ENCODE results near the gene DOCK1.

DOCK1 gene

DNA sequence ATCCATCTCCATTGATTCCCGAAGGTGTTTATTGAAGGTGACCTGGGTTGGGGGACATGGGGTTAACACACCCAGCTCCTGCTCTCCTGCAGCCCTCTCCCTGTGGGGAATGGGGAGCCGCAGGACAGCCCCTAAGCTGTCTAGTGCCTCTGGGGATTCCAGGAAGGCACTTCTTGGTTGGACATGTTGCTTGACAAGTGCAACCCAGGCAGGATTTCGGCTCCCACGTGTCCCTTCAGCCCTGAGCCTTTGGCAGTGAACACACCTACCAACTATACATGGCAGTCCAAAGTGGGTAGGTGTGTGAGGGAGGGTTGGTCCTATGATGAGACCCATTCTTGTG is 43.9 kb downstream of the DOCK1 start:
- Histone ChIP-seq H3K4me3 (ENCODE audit: low read length) (no peak overlapping the region), H3K27ac (ENCODE audit: low read depth, low read length) (no peak overlapping the region), H3K36me3 (ENCODE audit: control insufficient read depth, insufficient read depth, low read length) (no peaks in the 10 kb centered on the region), H3K27me3 (ENCODE audit: control insufficient read depth, insufficient read depth, low read length) (no peaks in the 10 kb centered on the region), H3K9ac (ENCODE audit: low read length) (no peak overlapping the region), H3K4me1 (ENCODE audit: control insufficient read depth, insufficient read depth, low read length) (no peaks in the 10 kb centered on the region)

DNA sequence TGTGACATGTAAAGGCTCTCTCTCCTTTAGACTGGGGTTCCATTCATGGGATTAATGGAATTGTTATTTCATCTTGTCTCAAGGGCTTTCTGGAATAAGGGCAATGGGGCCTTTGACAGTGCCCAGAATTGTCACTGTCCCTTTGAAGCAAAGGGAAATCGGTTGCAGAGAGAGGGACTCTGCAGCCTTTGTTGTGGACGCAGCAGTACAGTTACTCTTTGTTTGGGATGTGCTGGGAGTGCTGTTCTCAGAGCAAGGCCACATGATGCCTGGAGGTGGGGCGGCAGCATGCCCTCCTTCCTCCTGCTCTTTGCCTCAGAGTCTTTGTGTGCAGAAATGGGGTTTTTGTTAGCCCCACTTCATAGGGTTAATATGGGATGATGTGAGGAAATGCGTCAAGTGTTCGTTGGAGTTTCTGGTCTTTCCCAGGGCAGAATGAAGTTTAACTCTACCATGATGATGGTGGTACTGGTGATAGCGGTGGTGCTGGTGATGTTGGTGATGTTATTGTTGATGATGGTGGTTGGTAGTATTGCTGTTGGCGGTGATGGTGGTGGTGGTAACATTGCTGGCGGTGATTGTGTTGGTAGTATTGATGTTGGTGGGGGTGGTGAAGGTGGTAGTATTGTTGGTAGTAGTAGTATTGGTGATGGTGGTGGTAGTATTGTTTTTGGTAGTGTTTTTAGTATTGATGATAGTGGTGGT is 45.3 kb downstream of the DOCK1 start:
- Histone ChIP-seq H3K27me3 (ENCODE audit: control insufficient read depth, insufficient read depth, low read length) (no peaks in the 10 kb centered on the region), H3K4me3 (ENCODE audit: low read length) (no peak overlapping the region), H3K4me1 (ENCODE audit: control insufficient read depth, insufficient read depth, low read length) (no peaks in the 10 kb centered on the region), H3K27ac (ENCODE audit: low read depth, low read length) (no peak overlapping the region), H3K9ac (ENCODE audit: low read length) (no peak overlapping the region), H3K36me3 (ENCODE audit: control insufficient read depth, insufficient read depth, low read length) (no peaks in the 10 kb centered on the region)

DNA sequence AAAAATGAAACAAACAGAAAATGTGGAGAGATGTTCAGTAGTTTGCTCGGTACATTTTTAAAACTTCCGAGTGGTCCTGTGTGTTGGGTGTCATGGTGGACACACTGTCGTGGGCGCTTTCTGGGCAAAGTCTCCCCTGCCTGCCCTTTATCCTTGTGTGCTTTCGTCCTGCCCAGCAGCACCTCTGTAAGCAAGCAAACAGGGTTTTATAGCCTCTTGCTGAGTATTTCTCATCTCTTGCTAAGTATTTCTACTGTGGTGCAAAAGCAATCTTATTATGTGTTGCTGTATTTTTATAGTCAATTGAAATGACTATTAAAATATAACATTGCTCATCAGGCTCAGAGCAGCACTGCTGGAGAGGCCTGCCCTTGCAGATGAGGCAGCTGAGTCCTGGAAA is 48.7 kb downstream of the DOCK1 start:
- Histone ChIP-seq H3K9ac (ENCODE audit: low read length) (no peak overlapping the region), H3K36me3 (ENCODE audit: control insufficient read depth, insufficient read depth, low read length) (no peaks in the 10 kb centered on the region), H3K27ac (ENCODE audit: low read depth, low read length) (no peak overlapping the region), H3K4me3 (ENCODE audit: low read length) (no peak overlapping the region), H3K4me1 (ENCODE audit: control insufficient read depth, insufficient read depth, low read length) (no peaks in the 10 kb centered on the region), H3K27me3 (ENCODE audit: control insufficient read depth, insufficient read depth, low read length) (no peaks in the 10 kb centered on the region)

DNA sequence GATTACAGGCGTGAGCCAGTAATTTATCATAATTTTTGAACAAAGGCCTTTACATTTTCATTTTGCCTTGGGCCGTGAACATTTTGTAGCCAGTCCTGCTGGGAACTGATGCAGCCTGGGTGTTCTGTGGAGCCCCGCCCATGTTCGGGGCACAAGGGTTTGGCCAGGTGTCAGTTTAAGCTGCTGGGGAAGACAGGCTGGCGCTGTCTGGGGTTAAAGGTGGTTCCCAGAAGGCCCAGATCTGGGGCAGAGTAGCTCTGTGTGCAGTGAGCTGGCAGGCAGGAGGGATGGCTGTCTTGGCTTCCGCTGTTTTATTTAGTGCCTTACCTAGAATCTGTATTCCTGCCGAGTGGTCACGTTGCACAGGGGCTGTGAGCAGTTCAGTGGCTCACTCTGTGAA is 50.2 kb downstream of the DOCK1 start:
- no peaks in the 10 kb centered on the region for H3K27me3 ChIP-seq (ENCODE audit: control insufficient read depth, insufficient read depth, low read length)
- H3K4me3 ChIP-seq (ENCODE audit: low read length): no peak overlapping the region
- no peaks in the 10 kb centered on the region for H3K4me1 ChIP-seq (ENCODE audit: control insufficient read depth, insufficient read depth, low read length)
- no peak overlapping the region for H3K27ac ChIP-seq (ENCODE audit: low read depth, low read length)
- H3K36me3 ChIP-seq (ENCODE audit: control insufficient read depth, insufficient read depth, low read length): no peaks in the 10 kb centered on the region
- no peak overlapping the region for H3K9ac ChIP-seq (ENCODE audit: low read length)

DNA sequence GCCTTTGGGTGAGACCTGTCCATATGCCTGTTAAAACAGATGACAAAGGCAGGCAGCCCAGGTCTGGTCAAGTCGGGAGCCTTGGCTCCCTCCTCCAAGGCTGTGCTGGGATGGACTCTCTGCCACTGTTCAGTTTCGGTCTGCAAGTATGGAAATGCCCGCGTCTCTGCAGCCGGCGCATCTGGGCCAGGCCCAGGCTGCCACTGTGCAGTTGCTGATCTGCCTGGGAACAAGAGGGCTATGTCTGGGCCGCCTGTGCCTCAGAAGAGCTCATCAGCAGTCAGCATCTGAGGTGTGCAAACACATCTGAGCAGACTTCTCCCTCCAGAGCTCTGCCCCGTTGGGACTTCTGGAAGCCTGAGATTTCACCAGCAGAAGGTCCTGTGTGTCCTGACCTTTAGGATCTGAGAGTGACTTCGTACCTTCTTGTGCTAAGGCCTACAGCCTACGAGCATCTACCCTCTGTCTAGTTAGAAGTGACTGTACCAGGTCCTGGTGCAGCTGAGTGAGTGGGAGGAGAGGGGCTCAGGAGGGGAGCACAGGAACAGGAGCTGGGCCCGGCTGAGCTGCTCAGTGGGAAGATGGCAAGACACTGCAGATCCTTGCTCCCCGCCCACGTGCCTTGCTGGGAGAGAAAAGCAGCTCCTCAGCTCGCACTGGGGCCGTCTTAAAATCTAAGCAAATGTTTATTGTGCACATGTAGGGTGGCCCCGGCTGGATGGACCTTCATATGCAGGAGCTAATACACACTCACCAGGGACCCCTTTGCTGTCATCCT is 50.9 kb downstream of the DOCK1 start:
- no peak overlapping the region for H3K4me3 ChIP-seq (ENCODE audit: low read length)
- no peak overlapping the region for H3K9ac ChIP-seq (ENCODE audit: low read length)
- H3K4me1 ChIP-seq (ENCODE audit: control insufficient read depth, insufficient read depth, low read length): no peaks in the 10 kb centered on the region
- no peak overlapping the region for H3K27ac ChIP-seq (ENCODE audit: low read depth, low read length)
- H3K27me3 ChIP-seq (ENCODE audit: control insufficient read depth, insufficient read depth, low read length): no peaks in the 10 kb centered on the region
- no peaks in the 10 kb centered on the region for H3K36me3 ChIP-seq (ENCODE audit: control insufficient read depth, insufficient read depth, low read length)

DNA sequence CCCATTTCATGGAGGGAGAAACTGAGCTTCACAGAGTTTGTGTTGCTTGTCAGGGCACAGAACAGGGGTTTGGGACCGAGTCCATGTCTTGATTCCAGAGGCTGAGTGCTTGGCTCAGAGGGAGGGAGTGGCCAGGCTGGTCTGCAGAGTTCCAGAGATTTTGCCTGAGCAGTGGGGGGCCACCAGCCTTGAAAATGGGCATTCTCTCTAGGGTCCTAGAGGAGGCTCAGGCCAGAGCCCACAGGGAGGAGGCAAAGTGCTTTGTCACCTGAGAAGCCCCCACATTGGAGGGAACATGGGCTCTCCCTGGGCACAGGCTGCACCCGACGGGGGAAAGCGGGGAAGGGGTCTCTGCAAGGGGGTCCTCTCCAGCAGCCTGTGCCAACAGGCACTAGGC is 51.5 kb downstream of the DOCK1 start:
- Histone ChIP-seq H3K4me1 (ENCODE audit: control insufficient read depth, insufficient read depth, low read length) (no peaks in the 10 kb centered on the region), H3K9ac (ENCODE audit: low read length) (no peak overlapping the region), H3K27me3 (ENCODE audit: control insufficient read depth, insufficient read depth, low read length) (no peaks in the 10 kb centered on the region), H3K36me3 (ENCODE audit: control insufficient read depth, insufficient read depth, low read length) (no peaks in the 10 kb centered on the region), H3K27ac (ENCODE audit: low read depth, low read length) (no peak overlapping the region), H3K4me3 (ENCODE audit: low read length) (no peak overlapping the region)

DNA sequence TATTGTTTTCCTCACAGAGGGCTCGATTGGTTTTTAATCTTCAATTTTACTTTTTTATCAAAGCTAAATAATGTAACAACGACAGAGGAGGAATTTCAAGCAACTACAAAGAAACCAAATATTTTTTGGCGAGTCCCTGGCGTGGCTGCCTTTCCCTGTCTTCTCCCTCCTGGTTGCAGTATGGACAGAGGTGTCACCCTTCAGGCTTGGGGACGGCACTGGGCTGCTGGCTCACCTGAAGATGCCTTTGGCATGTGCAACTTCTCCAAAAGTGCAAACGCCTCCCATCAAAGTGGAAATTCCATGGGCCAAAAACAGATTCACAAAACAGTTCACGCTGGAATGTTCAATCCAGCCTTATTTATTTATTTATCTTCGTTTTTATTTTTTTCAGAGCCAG is 51.9 kb downstream of the DOCK1 start:
- no peaks in the 10 kb centered on the region for H3K4me1 ChIP-seq (ENCODE audit: control insufficient read depth, insufficient read depth, low read length)
- H3K27ac ChIP-seq (ENCODE audit: low read depth, low read length): no peak overlapping the region
- H3K4me3 ChIP-seq (ENCODE audit: low read length): no peak overlapping the region
- no peaks in the 10 kb centered on the region for H3K36me3 ChIP-seq (ENCODE audit: control insufficient read depth, insufficient read depth, low read length)
- no peaks in the 10 kb centered on the region for H3K27me3 ChIP-seq (ENCODE audit: control insufficient read depth, insufficient read depth, low read length)
- H3K9ac ChIP-seq (ENCODE audit: low read length): no peak overlapping the region

DNA sequence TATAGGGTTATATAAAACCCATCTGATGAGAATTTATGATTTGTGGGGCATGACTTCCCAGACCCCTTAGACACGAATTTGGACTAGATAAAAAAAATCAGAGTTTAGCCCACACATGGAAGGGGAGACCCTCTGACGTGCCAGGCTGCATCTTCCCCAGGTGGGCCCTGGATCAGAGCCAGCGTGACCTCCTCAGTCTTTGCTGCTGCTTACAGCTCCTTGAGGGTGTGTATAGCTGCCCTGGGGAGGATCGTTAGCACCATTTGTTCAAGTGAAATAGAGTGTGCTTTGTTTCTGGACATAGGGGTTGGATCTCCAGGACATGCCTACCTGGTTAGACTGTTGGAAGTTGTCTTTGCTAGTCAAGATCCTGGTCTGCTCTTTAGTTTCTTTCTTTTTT is 54.2 kb downstream of the DOCK1 start:
- H3K4me1 ChIP-seq (ENCODE audit: control insufficient read depth, insufficient read depth, low read length): no peaks in the 10 kb centered on the region
- H3K27ac ChIP-seq (ENCODE audit: low read depth, low read length): no peak overlapping the region
- no peak overlapping the region for H3K4me3 ChIP-seq (ENCODE audit: low read length)
- H3K27me3 ChIP-seq (ENCODE audit: control insufficient read depth, insufficient read depth, low read length): no peaks in the 10 kb centered on the region
- no peak overlapping the region for H3K9ac ChIP-seq (ENCODE audit: low read length)
- H3K36me3 ChIP-seq (ENCODE audit: control insufficient read depth, insufficient read depth, low read length): no peaks in the 10 kb centered on the region

DNA sequence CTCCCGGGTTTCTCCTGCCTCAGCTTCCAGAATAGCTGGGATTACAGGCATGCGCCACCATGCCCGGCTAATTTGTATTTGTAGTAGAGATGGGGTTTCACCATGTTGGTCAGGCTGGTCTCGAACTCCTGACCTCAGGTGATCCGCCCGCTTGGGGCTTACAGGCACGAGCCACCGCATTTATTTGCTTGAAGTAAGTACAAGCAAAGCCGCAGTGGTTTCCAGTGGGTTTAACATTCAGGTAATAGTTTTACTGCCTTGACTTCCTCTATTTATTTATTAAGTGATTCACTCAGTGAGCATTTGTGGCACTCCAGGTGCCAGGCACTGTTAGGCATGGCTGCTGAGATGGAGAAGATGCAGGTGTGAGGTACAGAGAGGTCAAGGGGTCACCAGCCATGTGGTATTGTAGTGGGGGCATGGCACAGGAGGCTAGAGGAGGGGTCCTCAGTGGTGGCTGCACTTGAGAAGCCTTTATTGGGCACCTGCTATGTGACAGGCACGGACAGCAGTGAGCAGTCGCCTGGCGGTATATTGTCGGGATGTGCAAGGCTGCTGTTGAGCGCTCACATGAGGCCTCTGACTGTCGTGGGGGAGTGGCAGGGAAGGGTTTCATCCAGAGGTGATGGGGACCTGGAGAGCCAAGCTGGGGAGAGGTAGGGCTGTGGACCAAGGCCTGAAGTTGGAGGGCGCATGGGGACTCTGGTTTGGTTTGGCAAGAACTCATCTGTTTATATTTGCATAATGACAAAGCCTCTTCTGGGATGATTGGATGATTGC is 54.9 kb downstream of the DOCK1 start:
- no peak overlapping the region for H3K27ac ChIP-seq (ENCODE audit: low read depth, low read length)
- H3K9ac ChIP-seq (ENCODE audit: low read length): no peak overlapping the region
- H3K4me3 ChIP-seq (ENCODE audit: low read length): no peak overlapping the region
- H3K4me1 ChIP-seq (ENCODE audit: control insufficient read depth, insufficient read depth, low read length): no peaks in the 10 kb centered on the region
- no peaks in the 10 kb centered on the region for H3K36me3 ChIP-seq (ENCODE audit: control insufficient read depth, insufficient read depth, low read length)
- no peaks in the 10 kb centered on the region for H3K27me3 ChIP-seq (ENCODE audit: control insufficient read depth, insufficient read depth, low read length)

DNA sequence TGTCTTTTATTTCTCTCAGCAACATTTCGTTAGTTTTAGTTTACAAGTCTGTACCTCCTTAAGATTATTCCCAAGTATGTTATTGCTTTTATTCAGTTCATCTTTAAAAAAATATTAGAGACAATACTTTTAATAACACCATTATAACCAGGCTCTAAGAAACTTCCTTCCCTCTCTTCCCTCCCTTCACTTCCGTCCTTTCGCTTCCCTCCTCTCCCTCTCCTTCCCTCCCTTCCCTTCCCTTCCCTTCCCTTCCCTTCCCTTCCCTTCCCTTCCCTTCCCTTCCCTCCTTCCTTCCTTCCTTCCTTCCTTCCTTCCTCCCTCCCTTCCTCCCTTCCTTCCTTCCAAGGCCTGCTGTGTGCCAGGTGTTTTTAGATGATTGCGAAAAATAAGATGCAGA is 58.1 kb downstream of the DOCK1 start:
- H3K36me3 ChIP-seq (ENCODE audit: control insufficient read depth, insufficient read depth, low read length): no peaks in the 10 kb centered on the region
- H3K9ac ChIP-seq (ENCODE audit: low read length): no peak overlapping the region
- H3K4me1 ChIP-seq (ENCODE audit: control insufficient read depth, insufficient read depth, low read length): no peaks in the 10 kb centered on the region
- no peak overlapping the region for H3K27ac ChIP-seq (ENCODE audit: low read depth, low read length)
- no peaks in the 10 kb centered on the region for H3K27me3 ChIP-seq (ENCODE audit: control insufficient read depth, insufficient read depth, low read length)
- H3K4me3 ChIP-seq (ENCODE audit: low read length): no peak overlapping the region

DNA sequence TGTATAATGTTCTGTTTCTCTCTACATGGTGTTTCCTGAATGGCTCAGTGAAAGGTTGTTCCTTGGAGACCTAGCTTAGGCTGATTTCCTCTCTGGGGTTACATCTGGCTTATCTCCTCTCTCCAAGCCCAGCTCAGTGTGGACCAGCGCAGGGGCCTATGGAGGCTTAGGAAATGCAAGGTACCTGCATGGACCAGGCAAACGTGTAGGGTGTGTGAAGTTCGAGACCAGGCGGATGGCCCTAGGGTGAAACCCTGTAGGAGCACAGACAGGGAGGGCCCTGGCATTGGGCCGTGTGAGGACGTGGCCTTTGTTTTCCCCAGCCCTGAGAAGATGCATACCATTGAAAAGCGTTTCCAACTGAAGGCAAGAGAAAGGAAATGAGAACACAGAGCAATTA is 59.0 kb downstream of the DOCK1 start:
- no peaks in the 10 kb centered on the region for H3K27me3 ChIP-seq (ENCODE audit: control insufficient read depth, insufficient read depth, low read length)
- H3K36me3 ChIP-seq (ENCODE audit: control insufficient read depth, insufficient read depth, low read length): no peaks in the 10 kb centered on the region
- no peak overlapping the region for H3K27ac ChIP-seq (ENCODE audit: low read depth, low read length)
- no peak overlapping the region for H3K9ac ChIP-seq (ENCODE audit: low read length)
- H3K4me3 ChIP-seq (ENCODE audit: low read length): no peak overlapping the region
- H3K4me1 ChIP-seq (ENCODE audit: control insufficient read depth, insufficient read depth, low read length): no peaks in the 10 kb centered on the region

DNA sequence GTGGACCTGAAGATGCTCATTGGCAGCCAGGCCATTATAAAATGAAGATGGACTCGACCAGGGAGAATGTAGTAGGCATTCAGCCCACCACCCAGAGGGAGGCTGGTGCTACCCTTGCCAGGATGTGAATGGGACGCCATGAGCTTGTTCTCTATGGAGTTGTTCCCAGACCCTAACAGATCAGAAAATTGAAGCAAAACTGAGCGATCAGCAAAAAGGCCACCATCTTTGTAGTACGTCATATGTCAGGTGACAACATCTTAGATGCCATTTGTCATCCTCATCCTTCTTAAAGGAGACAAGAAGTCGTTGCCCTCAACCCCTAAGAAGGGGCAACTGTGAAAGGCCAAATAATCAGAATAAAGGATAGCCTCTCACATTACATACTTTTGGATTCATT is 61.7 kb downstream of the DOCK1 start:
- Histone ChIP-seq H3K27me3 (ENCODE audit: control insufficient read depth, insufficient read depth, low read length) (no peaks in the 10 kb centered on the region), H3K27ac (ENCODE audit: low read depth, low read length) (no peak overlapping the region), H3K36me3 (ENCODE audit: control insufficient read depth, insufficient read depth, low read length) (no peaks in the 10 kb centered on the region), H3K4me1 (ENCODE audit: control insufficient read depth, insufficient read depth, low read length) (no peaks in the 10 kb centered on the region), H3K4me3 (ENCODE audit: low read length) (no peak overlapping the region), H3K9ac (ENCODE audit: low read length) (no peak overlapping the region)
